ENCODE data around the gene MOGAT1. TPM values are rescaled to one million over a fixed set of nuclear protein-coding genes. Genes with fewer than 3 reads are reported as not detected.

Gene MOGAT1
- total and polyA plus RNA-seq, 2 of the 8 experiments (the other 6 are each of a cell fraction or from before 2014, with no cell fraction given), result 0.11 to 0.67 TPM

DNA sequence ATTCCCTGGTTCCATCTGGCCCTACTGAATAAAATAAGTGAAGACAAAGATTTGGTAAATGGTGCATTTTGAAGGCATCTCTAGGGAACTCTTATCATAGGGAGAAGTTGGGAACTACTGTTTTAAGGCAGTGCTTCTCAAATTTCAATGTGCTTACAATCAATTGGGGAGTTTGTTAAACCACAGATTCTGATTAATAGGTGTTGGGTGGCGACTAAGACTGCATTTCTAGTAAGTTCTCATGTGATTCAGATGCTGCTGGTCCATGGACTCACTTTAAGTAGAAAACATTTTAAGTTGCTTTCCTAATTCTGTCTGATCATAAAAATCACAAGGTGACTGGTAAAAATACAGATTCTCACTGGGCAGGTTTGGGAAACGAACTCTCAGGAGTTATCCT lies 30.1 kb upstream of the MOGAT1 start:
- no peak overlapping the region for H4K91ac ChIP-seq (replicated peaks; ENCODE audit: insufficient read length, low read length)
- no peak overlapping the region for H3K14ac ChIP-seq (ENCODE audit: insufficient read length)
- DNase-seq (ENCODE audit: low read depth in 1 of 2, low spot score in 2 of 2) (no peak), FAIRE-seq (no peak)
- H3K18ac ChIP-seq (ENCODE audit: extremely low read depth, low read length), result no peak overlapping the region
- no peak overlapping the region for H2AFZ ChIP-seq (ENCODE audit: low read length)
- no peak overlapping the region for H2BK120ac ChIP-seq (replicated peaks; ENCODE audit: low read depth, low read length)
- H2BK15ac ChIP-seq (ENCODE audit: low read length), result no peak overlapping the region
- H2BK5ac ChIP-seq (ENCODE audit: low read depth, low read length), result no peak overlapping the region
- H3K9ac ChIP-seq (replicated peaks in 1 of 4; ENCODE audit: extremely low read depth in 1 of 4, low read depth in 3 of 4, low read length in 3 of 4), result no peak overlapping the region
- peaks cover 3 to 41% (median 17%) of the 10 kb centered on the region in 4 experiments; a peak in 4 of 8 replicates for H3K36me3 ChIP-seq (ENCODE audit: control insufficient read depth in 2 of 4, insufficient read depth in 4 of 4, low read length in 3 of 4)
- H3K27ac ChIP-seq (ENCODE audit: low read depth, low read length), result no peak overlapping the region
- no peak overlapping the region for H3K23ac ChIP-seq (ENCODE audit: insufficient read length)
- H4K5ac ChIP-seq (ENCODE audit: insufficient read length, low read depth, low read length), result no peak overlapping the region
- no peaks in the 10 kb centered on the region for H3K9me3 ChIP-seq (ENCODE audit: insufficient read depth in 2 of 2, low read depth in 1 of 2, low read length in 1 of 2)
- H3K4me1 ChIP-seq (replicated peaks in 1 of 4; ENCODE audit: control insufficient read depth in 3 of 4, insufficient read depth in 4 of 4, low read length in 3 of 4), result no peaks in the 10 kb centered on the region
- no peak overlapping the region for H3K4me2 ChIP-seq (ENCODE audit: insufficient read depth in 1 of 2, low read depth in 2 of 2, low read length in 2 of 2)
- no peak overlapping the region for H2BK12ac ChIP-seq (ENCODE audit: low read depth, low read length)
- H3K4me3 ChIP-seq (ENCODE audit: extremely low read depth in 1 of 4, insufficient read depth in 2 of 4, low read depth in 3 of 4, low read length in 4 of 4), result no peak overlapping the region
- 96% methylated on average over 2 of the region's 2 CpGs; no CpG with 5 or more reads in 1 of the 2 experiments for WGBS, 2 experiments (ENCODE audit: extremely low coverage in 1 of 2, insufficient coverage in 1 of 2, insufficient read length in 1 of 2, insufficient replicate concordance in 2 of 2, low coverage in 1 of 2, low lambda C conversion rate in 2 of 2, missing lambda C conversion rate in 1 of 2)
- no peak overlapping the region for H3K56ac ChIP-seq (replicated peaks; ENCODE audit: insufficient read length, low read depth, low read length)
- no peaks in the 10 kb centered on the region for H4K20me1 ChIP-seq (replicated peaks in 1 of 2; ENCODE audit: control insufficient read depth in 1 of 2, insufficient read depth in 2 of 2, low read length in 2 of 2)
- H4K8ac ChIP-seq (ENCODE audit: extremely low read depth, insufficient read depth, low read length), result no peak overlapping the region
- no peak overlapping the region for H3K4ac ChIP-seq (replicated peaks; ENCODE audit: insufficient read length, low read depth, low read length)
- no peaks in the 10 kb centered on the region for H3K27me3 ChIP-seq (replicated peaks in 1 of 4; ENCODE audit: control insufficient read depth in 3 of 4, extremely low read depth in 1 of 4, insufficient read depth in 3 of 4, low read length in 3 of 4)
- H2AK5ac ChIP-seq (ENCODE audit: low read depth, low read length), result no peak overlapping the region
- no peak overlapping the region for H2BK20ac ChIP-seq (ENCODE audit: low read length)
- no peaks in the 10 kb centered on the region; the same call in 1 of the 2 replicates for H3K23me2 ChIP-seq (ENCODE audit: low read depth, low read length)
- no peaks in the 10 kb centered on the region for H3K79me1 ChIP-seq (ENCODE audit: low read depth, low read length)
- no peaks in the 10 kb centered on the region for H3K79me2 ChIP-seq (ENCODE audit: control insufficient read depth in 1 of 2, insufficient read depth in 2 of 2, low read length in 2 of 2)
- ChIA-PET CTCF (ENCODE audit: partially characterized antibody) (interaction anchor here (1.0 kb wide), 1 partner anchor 24 kb away, joined by 3 read pairs; no protein-coding TSS in a partner anchor), POLR2A (ENCODE audit: partially characterized antibody) (interaction anchor here (1.1 to 1.2 kb wide), 2 partner anchors 12 to 14 kb away, joined by 3 read pairs; partner anchors contain the start of gene FARSB)
- TF ChIP-seq SIRT6 (IDR thresholded peaks at IDR 0.05; ENCODE audit: low read length) (no peak), CHD2 (IDR thresholded peaks at IDR 0.05; ENCODE audit: low read length) (no peak), SP4 (IDR thresholded peaks at IDR 0.05; ENCODE audit: low read length) (no peak), POU5F1 (IDR thresholded peaks at IDR 0.05; ENCODE audit: low read depth, low read length) (no peak), EP300 (IDR thresholded peaks at IDR 0.05; ENCODE audit: borderline replicate concordance in 1 of 2, low read depth in 2 of 2, low read length in 2 of 2) (no peak), JUN (IDR thresholded peaks at IDR 0.05; ENCODE audit: low read depth, low read length) (no peak), HDAC6 (IDR thresholded peaks at IDR 0.05; ENCODE audit: low read depth, low read length) (no peak), BCL11A (IDR thresholded peaks at IDR 0.05; ENCODE audit: low read depth in 2 of 2, low read length in 2 of 2) (no peak)
- TF ChIP-seq, protein P1, sequence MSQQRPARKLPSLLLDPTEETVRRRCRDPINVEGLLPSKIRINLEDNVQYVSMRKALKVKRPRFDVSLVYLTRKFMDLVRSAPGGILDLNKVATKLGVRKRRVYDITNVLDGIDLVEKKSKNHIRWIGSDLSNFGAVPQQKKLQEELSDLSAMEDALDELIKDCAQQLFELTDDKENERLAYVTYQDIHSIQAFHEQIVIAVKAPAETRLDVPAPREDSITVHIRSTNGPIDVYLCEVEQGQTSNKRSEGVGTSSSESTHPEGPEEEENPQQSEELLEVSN (IDR thresholded peaks at IDR 0.05), result no peak
